MM.1S (cell line): ENCODE data around the gene C1QTNF9.

Experiments used
- DNase-seq: peaks from one replicate; pipeline ENCODE4 v3.0.0-alpha.2; 2015
- H2AFZ ChIP-seq: fragments of 300-600 bp; sonication (generic); 2 replicates; pipeline ENCODE4 v1.6.0; 2016; ENCODE audit warnings: antibody characterized with exemption, low read length
- H3F3A ChIP-seq: fragments of 300-600 bp; sonication (generic); 2 replicates; pipeline ENCODE4 v1.6.1; 2016; ENCODE audit warnings: mild to moderate bottlenecking, antibody characterized with exemption, low read length, moderate library complexity, mixed read lengths; ENCODE audit not compliant: insufficient read depth
- H3K27ac ChIP-seq: fragments of 300-600 bp; sonication (generic); 2 replicates; pipeline ENCODE4 v1.5.1; 2016; ENCODE audit warnings: mild to moderate bottlenecking, low read length
- H3K27me3 ChIP-seq: fragments of 300-600 bp; sonication (generic); replicated peaks from 2 replicates; pipeline ENCODE4 v1.6.0; 2016; ENCODE audit warnings: low read length; ENCODE audit not compliant: insufficient read depth
- H3K36me3 ChIP-seq: fragments of 300-600 bp; sonication (generic); replicated peaks from 2 replicates; pipeline ENCODE4 v1.6.1; 2016; ENCODE audit warnings: mild to moderate bottlenecking, low read length, mixed read lengths; ENCODE audit not compliant: insufficient read depth
- H3K4me1 ChIP-seq: fragments of 300-600 bp; sonication (generic); 2 replicates; pipeline ENCODE4 v1.6.1; 2016; ENCODE audit warnings: low read length, mixed read lengths
- H3K4me2 ChIP-seq: fragments of 300-600 bp; sonication (generic); 2 replicates; pipeline ENCODE4 v1.6.0; 2016; ENCODE audit warnings: low read depth, low read length
- H3K4me3 ChIP-seq: fragments of 300-600 bp; sonication (generic); 2 replicates; pipeline ENCODE4 v1.5.1; 2016; ENCODE audit warnings: low read length, mixed read lengths
- H3K79me2 ChIP-seq: fragments of 300-600 bp; sonication (generic); 2 replicates; pipeline ENCODE4 v1.6.1; 2016; ENCODE audit warnings: mixed run types, low read length, mixed read lengths
- H3K9ac ChIP-seq: fragments of 300-600 bp; sonication (generic); 2 replicates; pipeline ENCODE4 v1.6.1; 2016; ENCODE audit warnings: low read length, mixed read lengths
- H3K9me2 ChIP-seq: fragments of 300-600 bp; sonication (generic); replicated peaks from 2 replicates; pipeline ENCODE4 v1.6.1; 2016; ENCODE audit warnings: mild to moderate bottlenecking, low read length, mixed read lengths; ENCODE audit not compliant: insufficient read depth
- H3K9me3 ChIP-seq: fragments of 300-600 bp; sonication (generic); replicated peaks from 2 replicates; pipeline ENCODE4 v1.6.1; 2016; ENCODE audit warnings: mild to moderate bottlenecking, low read length, mixed read lengths; ENCODE audit not compliant: insufficient read depth
- H4K20me1 ChIP-seq: fragments of 300-600 bp; sonication (generic); 2 replicates; pipeline ENCODE4 v1.6.1; 2016; ENCODE audit warnings: mild to moderate bottlenecking, low read length, moderate library complexity, mixed read lengths; ENCODE audit not compliant: insufficient read depth
- CTCF ChIP-seq: fragments of 300-600 bp; sonication (generic); IDR thresholded peaks from 2 replicates; pipeline ENCODE4 v1.5.1; 2016; ENCODE audit warnings: antibody characterized with exemption, low read length, mixed read lengths
- EZH2 ChIP-seq: fragments of 300-600 bp; sonication (generic); optimal IDR thresholded peaks from 2 replicates; pipeline ENCODE3; 2017; ENCODE audit warnings: low read depth, mild to moderate bottlenecking, antibody characterized with exemption, low read length, mixed read lengths
- EZH2phosphoT487 ChIP-seq: fragments of 300-600 bp; sonication (generic); IDR thresholded peaks from 2 replicates; pipeline ENCODE4 v1.6.1; 2018; ENCODE audit warnings: antibody characterized with exemption, low read length

C1QTNF9 gene

GRCh38 chr13:24340608-24340955, 31.2 kb downstream of the C1QTNF9 start:
- no peak overlapping the region for H3K27ac ChIP-seq
- no peak overlapping the region for H3K4me2 ChIP-seq
- no peak overlapping the region for H3K4me3 ChIP-seq
- TF ChIP-seq EZH2 (no peak), EZH2phosphoT487 (no peak), CTCF (no peak)
- H3K9me2 ChIP-seq, result no peaks in the 10 kb centered on the region
- H3K4me1 ChIP-seq, result no peaks in the 10 kb centered on the region
- H3K9me3 ChIP-seq, result no peaks in the 10 kb centered on the region
- H3K27me3 ChIP-seq, result no peaks in the 10 kb centered on the region
- H3K79me2 ChIP-seq, result no peaks in the 10 kb centered on the region
- H3F3A ChIP-seq, result no peaks in the 10 kb centered on the region
- H3K36me3 ChIP-seq, result no peaks in the 10 kb centered on the region
- DNase-seq, result no peak
- H4K20me1 ChIP-seq, result no peaks in the 10 kb centered on the region
- H3K9ac ChIP-seq, result no peak overlapping the region
- H2AFZ ChIP-seq, result no peak overlapping the region

GRCh38 chr13:24341439-24341838, 32.1 kb downstream of the C1QTNF9 start:
- no peaks in the 10 kb centered on the region for H4K20me1 ChIP-seq
- H3K36me3 ChIP-seq, result no peaks in the 10 kb centered on the region
- TF ChIP-seq CTCF (no peak), EZH2phosphoT487 (no peak), EZH2 (no peak)
- no peak overlapping the region for H3K4me2 ChIP-seq
- H3K9me2 ChIP-seq, result no peaks in the 10 kb centered on the region
- H3K27ac ChIP-seq, result no peak overlapping the region
- H3K9ac ChIP-seq, result no peak overlapping the region
- DNase-seq, result no peak
- H3K9me3 ChIP-seq, result no peaks in the 10 kb centered on the region
- no peak overlapping the region for H3K4me3 ChIP-seq
- no peaks in the 10 kb centered on the region for H3K27me3 ChIP-seq
- no peaks in the 10 kb centered on the region for H3K4me1 ChIP-seq
- no peaks in the 10 kb centered on the region for H3K79me2 ChIP-seq
- no peaks in the 10 kb centered on the region for H3F3A ChIP-seq
- no peak overlapping the region for H2AFZ ChIP-seq

GRCh38 chr13:24348385-24348784, 39.0 kb downstream of the C1QTNF9 start:
- H3F3A ChIP-seq, result no peaks in the 10 kb centered on the region
- no peaks in the 10 kb centered on the region for H3K9me2 ChIP-seq
- no peaks in the 10 kb centered on the region for H3K4me1 ChIP-seq
- H3K4me2 ChIP-seq, result no peak overlapping the region
- H3K9ac ChIP-seq, result no peak overlapping the region
- H3K27me3 ChIP-seq, result no peaks in the 10 kb centered on the region
- H3K79me2 ChIP-seq, result no peaks in the 10 kb centered on the region
- no peaks in the 10 kb centered on the region for H3K36me3 ChIP-seq
- no peaks in the 10 kb centered on the region for H4K20me1 ChIP-seq
- TF ChIP-seq EZH2 (no peak), CTCF (no peak), EZH2phosphoT487 (no peak)
- no peak overlapping the region for H3K4me3 ChIP-seq
- no peak overlapping the region for H2AFZ ChIP-seq
- H3K9me3 ChIP-seq, result no peaks in the 10 kb centered on the region
- no peak for DNase-seq
- no peak overlapping the region for H3K27ac ChIP-seq
